Esophagus squamous epithelium (tissue), 4 donors: ENCODE results near the gene PTPRC.

Experiments
- CTCF ChIP-seq, 6 experiments: fragments of 450-650 bp in 4 of 6; fragments of 200-600 bp in 2 of 6; sonication (generic) in 2 of 6; IDR thresholded peaks; one replicate each; pipeline ENCODE4 v1.5.1; 2016 to 2019; ENCODE audit warnings: antibody characterized with exemption in 6 of 6, mild to moderate bottlenecking in 4 of 6, moderate library complexity in 4 of 6
- POLR2A ChIP-seq, 4 donors: fragments of 450-650 bp; IDR thresholded peaks; one replicate each; pipeline ENCODE4 v1.6.1; 2017; ENCODE audit warnings: antibody characterized with exemption in 4 of 4, mild to moderate bottlenecking in 4 of 4, moderate library complexity in 3 of 4

GRCh38 chr1:198805498-198806151 lies 166.8 kb downstream of the PTPRC start:
- no peak for TF ChIP-seq CTCF (IDR thresholded peaks at IDR 0.05)
- TF ChIP-seq POLR2A (IDR thresholded peaks at IDR 0.05): no peak
